Bronchial epithelial cell (primary cell): ENCODE data around the gene LY6G6F. TPM values are rescaled to one million over a fixed set of nuclear protein-coding genes. Genes with fewer than 3 reads are reported as not detected.

ENCODE experiments used
- DNase-seq: peaks from one replicate; pipeline ENCODE4 v3.0.0-alpha.2; 2010; ENCODE audit warnings: low read depth
- FAIRE-seq: peaks from 2 replicates; lab custom pipeline; 2011; peaks lifted over from hg19 to GRCh38; lab: Jason Lieb, UNC
- H3K27me3 ChIP-seq: 2 replicates; pipeline ENCODE4 v1.5.1; 2011; ENCODE audit warnings: low read length; ENCODE audit not compliant: control insufficient read depth, insufficient read depth
- H3K36me3 ChIP-seq: 2 replicates; pipeline ENCODE4 v1.5.1; 2011; ENCODE audit warnings: low read length; ENCODE audit not compliant: control insufficient read depth, insufficient read depth
- H3K4me3 ChIP-seq: 2 replicates; pipeline ENCODE4 v1.5.1; 2011; ENCODE audit warnings: mild to moderate bottlenecking, low read depth, low read length, control low read depth
- CTCF ChIP-seq: IDR thresholded peaks from 2 replicates; pipeline ENCODE4 v1.5.1; 2011; ENCODE audit warnings: mild to moderate bottlenecking, moderate library complexity, low read length, control low read depth, inconsistent platforms; ENCODE audit not compliant: insufficient read depth, severe bottlenecking
- total RNA-seq: library from RNA; depleted of rRNA; stranded (reverse); fragments of >200 nt; gene quantifications from 2 replicates; pipeline ENCODE4 v1.2.1, GENCODE V29; 2014

LY6G6F gene
- total RNA-seq, 1 donor from 2014 or later: not detected

DNA sequence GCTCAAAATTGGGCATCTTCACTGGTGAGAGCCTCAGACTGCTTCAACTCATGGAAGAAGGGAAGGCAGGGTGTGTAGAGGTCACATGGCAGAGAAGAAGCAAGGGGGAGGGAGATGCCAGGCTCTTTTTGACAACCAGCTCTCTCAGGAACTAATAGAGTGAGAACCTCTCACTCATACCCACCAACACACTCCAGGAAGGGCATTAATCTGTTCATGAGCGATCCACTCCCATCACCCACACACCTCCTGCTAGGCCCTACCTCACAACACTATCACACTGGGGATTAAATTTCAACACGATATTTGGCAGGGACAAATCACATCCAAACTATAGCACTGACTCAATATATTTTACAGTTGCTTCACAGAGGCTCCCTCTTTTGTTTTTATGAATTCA lies 35.1 kb downstream of the LY6G6F start:
- no peak for DNase-seq
- no peak for FAIRE-seq
- H3K36me3 ChIP-seq: peaks cover 3% of the 10 kb centered on the region
- no peaks in the 10 kb centered on the region for H3K27me3 ChIP-seq
- H3K4me3 ChIP-seq: no peak overlapping the region
- TF ChIP-seq CTCF: no peak

- H3K36me3 ChIP-seq: peaks cover 5% of the 10 kb centered on the region
- TF ChIP-seq CTCF: no peak
- H3K27me3 ChIP-seq: no peaks in the 10 kb centered on the region
- FAIRE-seq: no peak
- no peak overlapping the region for H3K4me3 ChIP-seq
- no peak for DNase-seq
Observed at GRCh38 chr6:31742894-31743293, 36.2 kb downstream of the LY6G6F start.

GRCh38 chr6:31744422-31744821 lies 37.8 kb downstream of the LY6G6F start:
- H3K36me3 ChIP-seq: peaks cover 5% of the 10 kb centered on the region
- FAIRE-seq (no peak), DNase-seq (no peak)
- TF ChIP-seq CTCF: no peak
- no peaks in the 10 kb centered on the region for H3K27me3 ChIP-seq
- no peak overlapping the region for H3K4me3 ChIP-seq

- TF ChIP-seq CTCF: no peak
- DNase-seq (no peak), FAIRE-seq (no peak)
- Histone ChIP-seq H3K4me3 (no peak overlapping the region), H3K27me3 (no peaks in the 10 kb centered on the region), H3K36me3 (peaks cover 2% of the 10 kb centered on the region)
Observed at GRCh38 chr6:31749301-31750036, 42.8 kb downstream of the LY6G6F start.

DNA sequence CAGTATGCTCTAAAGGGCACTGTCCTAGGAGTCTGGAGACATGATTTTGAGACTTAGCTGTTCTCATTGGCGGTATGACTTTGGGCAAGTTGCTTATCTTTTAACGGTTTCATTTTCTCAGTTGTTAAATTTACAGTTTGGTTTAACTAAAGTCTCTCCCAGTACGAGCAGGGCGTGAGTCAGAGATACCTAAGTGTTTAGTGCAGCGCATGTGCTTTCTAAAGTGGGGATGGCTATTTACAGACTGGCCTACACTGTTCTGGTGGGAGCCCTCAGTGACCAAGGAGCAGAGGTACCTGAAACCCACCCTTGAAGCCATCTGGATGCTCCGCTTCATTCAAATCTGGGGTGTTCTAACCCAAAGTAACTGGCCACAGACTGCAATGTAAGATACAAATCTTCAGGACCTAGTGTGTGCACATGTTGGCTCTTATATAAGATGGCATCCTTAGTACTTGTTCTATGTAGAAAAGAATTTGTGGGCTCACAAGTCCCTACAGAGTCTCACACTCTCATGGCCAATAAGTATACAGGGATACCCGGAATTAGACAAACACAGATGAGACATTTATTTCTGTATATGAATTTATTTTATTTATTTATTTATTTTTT lies 43.9 kb downstream of the LY6G6F start:
- TF ChIP-seq CTCF: no peak
- Histone ChIP-seq H3K36me3 (peaks cover 2% of the 10 kb centered on the region), H3K27me3 (no peaks in the 10 kb centered on the region), H3K4me3 (no peak overlapping the region)
- no peak for DNase-seq
- no peak for FAIRE-seq
